HAP-1 (cell line): ENCODE results near the gene SEMA5B.

Experiments used
- DNase-seq, 2 experiments: peaks; one replicate each; pipeline ENCODE4 v3.0.0-alpha.2; 2016 to 2020; ENCODE audit warnings: low spot score in 2 of 2
- H3K27me3 ChIP-seq: fragments of 250-450 bp; sonication (Bioruptor Pico); 2 replicates; pipeline ENCODE4 v1.5.1; 2020; ENCODE audit warnings: low read depth, mild to moderate bottlenecking, moderate library complexity
- H3K36me3 ChIP-seq: fragments of 250-450 bp; sonication (Bioruptor Pico); replicated peaks from 2 replicates; pipeline ENCODE4 v1.5.1; 2020; ENCODE audit warnings: mild to moderate bottlenecking
- H3K4me1 ChIP-seq: fragments of 250-450 bp; sonication (Bioruptor Pico); 2 replicates; pipeline ENCODE4 v1.5.1; 2020; ENCODE audit warnings: mild to moderate bottlenecking
- H3K4me3 ChIP-seq: fragments of 250-450 bp; sonication (Bioruptor Pico); 2 replicates; pipeline ENCODE4 v1.5.1; 2020; ENCODE audit warnings: mild to moderate bottlenecking, moderate library complexity
- H3K9me3 ChIP-seq: fragments of 250-450 bp; sonication (Bioruptor Pico); 2 replicates; pipeline ENCODE4 v1.5.1; 2020; ENCODE audit warnings: mild to moderate bottlenecking, moderate library complexity
- in situ Hi-C: fragments of 300-500 bp; cut with MboI; formaldehyde crosslinking; loops from 3 replicates; pipeline ENCODE4 v1.14.3; 2020; ENCODE audit warnings: low sequenced_read_pairs, inconsistent platforms, mixed read lengths

SEMA5B gene

DNA sequence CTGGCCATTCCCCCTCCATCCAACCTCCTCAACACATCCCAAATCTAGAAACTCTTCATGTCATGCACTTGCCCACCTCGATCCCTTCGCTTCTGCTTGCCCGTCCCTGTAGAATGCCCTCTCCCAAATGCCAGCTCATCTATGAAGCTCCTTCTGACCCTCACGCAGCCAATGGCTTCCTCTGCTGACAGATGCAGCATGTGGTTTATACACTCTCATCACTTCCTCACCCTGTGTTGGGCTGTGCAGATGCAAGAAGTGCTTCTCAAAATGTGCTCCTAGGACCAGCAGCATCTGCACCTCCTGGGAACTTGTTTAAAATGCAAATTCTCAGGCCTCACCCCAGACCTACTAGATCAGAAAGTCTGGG lies 51.7 kb downstream of the SEMA5B start:
- Histone ChIP-seq H3K4me3 (no peak overlapping the region), H3K9me3 (no peaks in the 10 kb centered on the region), H3K4me1 (peaks cover 13% of the 10 kb centered on the region), H3K27me3 (no peaks in the 10 kb centered on the region), H3K36me3 (no peaks in the 10 kb centered on the region)
- in situ Hi-C loops = no loop called here
- DNase-seq = no peak

DNA sequence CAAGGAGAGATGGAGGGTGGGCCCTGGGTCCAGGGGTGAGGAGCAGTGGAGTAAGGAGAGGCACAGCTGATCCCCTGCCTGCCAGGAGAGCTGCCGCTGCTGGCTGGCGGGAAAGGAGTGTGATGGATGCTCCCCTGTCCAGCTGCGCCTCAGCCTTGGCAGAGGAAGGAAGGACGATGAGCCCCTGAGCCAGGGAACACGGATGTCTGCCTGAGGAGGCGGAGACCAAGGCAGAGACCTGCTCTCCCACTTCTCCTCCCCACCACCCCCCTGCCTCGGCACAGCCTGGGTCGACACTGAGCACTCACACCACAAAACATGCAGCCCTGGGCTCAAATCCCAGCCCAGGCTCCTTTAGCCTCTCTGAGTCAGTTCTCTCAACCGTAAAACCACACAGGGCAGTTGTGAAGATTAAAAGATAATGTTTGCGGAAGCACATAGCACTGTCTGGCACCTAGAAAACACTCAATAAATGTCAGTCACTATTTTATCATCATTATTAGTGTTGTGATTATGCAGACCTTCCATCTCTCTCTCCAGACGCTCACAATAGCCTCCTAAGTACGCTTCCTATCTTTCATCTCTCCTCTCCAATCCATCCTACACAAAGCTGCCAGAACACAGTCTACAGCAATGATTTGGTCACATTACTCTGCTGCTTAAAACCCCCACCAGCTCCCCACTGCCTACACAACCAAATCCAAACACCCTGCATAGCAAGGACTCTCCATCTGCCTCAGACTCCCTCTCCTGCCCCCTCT lies 52.2 kb downstream of the SEMA5B start:
- H3K4me3 ChIP-seq = no peak overlapping the region
- DNase-seq = peak; percentile 34 to 47
- in situ Hi-C loops = no loop called here
- H3K36me3 ChIP-seq = no peaks in the 10 kb centered on the region
- no peaks in the 10 kb centered on the region for H3K9me3 ChIP-seq
- H3K27me3 ChIP-seq = no peaks in the 10 kb centered on the region
- H3K4me1 ChIP-seq = peaks cover 13% of the 10 kb centered on the region

DNA sequence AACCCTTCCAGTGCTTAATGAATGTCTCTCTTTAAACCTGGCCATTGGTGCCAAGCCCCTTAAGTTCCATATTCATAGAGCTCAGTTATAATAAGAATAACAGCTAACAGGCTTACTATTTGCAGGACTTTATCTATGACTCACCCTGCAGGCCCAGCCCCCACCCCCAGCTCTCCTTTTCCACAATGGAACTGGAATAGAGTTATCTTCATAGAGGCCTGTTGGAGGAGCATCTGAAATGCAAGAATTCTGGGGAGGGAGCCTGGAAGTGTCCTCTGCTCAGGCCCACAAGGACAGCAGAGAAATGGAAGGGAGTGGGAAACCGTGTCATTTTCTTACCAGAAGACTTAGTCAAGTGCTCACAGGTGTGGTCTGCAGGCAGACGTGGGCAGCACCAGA lies 52.8 kb downstream of the SEMA5B start:
- Histone ChIP-seq H3K4me1 (peaks cover 13% of the 10 kb centered on the region), H3K36me3 (no peaks in the 10 kb centered on the region), H3K4me3 (no peak overlapping the region), H3K9me3 (no peaks in the 10 kb centered on the region), H3K27me3 (no peaks in the 10 kb centered on the region)
- in situ Hi-C loops = no loop called here
- peak; percentile 37 to 73 for DNase-seq

DNA sequence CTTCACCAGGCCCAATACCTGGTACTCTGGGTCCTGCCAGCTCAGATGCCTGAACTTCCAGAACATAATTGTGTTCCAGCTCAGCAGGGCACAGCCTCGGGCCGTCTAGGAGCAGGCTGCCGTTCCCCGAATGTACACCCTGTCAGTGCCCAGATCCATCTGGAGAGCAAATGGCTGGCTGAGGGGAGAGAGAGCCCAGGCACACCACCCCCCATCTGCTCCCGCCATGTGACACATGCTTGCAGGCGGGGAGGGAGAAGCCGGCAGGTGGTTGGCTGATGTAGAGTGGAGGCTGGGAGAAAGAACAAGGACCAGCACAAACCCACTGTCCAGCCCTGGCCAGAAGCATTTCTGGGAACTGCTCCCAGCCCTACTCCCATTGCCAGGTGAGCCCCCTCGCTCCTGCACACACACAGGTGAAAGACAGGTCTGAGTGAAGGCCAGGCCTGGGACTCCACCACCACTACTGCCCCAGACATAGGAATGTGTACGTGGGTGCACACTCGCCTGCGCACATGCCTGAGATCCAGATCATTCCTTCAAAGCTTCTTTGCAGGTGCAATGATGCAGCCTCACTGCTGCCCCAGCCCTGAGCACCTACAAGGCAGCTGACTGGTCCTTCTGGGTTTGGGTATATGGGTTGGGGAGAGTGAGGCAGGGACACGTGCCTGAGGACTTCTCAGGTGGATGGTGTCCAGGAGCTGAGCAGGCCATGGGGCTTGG lies 53.5 kb downstream of the SEMA5B start:
- Histone ChIP-seq H3K36me3 (no peaks in the 10 kb centered on the region), H3K4me3 (no peak overlapping the region), H3K4me1 (peaks cover 13% of the 10 kb centered on the region), H3K9me3 (no peaks in the 10 kb centered on the region), H3K27me3 (no peaks in the 10 kb centered on the region)
- in situ Hi-C loops = no loop called here
- no peak for DNase-seq

DNA sequence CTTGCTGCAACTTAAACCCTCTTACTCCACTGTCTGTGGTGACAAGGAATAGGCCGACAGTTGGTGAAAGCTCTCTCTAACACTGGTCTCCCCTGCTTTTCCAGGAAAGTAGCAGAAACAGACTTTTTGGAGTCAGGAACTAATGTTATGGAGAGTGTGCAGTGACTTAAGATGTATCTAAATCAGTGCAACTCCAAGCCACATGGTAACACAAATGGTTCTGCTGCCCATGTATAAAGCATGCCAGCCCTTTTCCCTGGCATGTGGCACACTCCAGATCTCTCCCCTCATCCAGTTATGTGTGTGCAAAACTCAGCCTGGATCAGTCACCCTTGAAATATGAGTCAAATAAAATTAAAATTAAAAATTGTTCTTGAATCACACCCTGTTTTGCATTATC lies 55.4 kb downstream of the SEMA5B start:
- no peaks in the 10 kb centered on the region for H3K36me3 ChIP-seq
- in situ Hi-C loops = no loop called here

DNA sequence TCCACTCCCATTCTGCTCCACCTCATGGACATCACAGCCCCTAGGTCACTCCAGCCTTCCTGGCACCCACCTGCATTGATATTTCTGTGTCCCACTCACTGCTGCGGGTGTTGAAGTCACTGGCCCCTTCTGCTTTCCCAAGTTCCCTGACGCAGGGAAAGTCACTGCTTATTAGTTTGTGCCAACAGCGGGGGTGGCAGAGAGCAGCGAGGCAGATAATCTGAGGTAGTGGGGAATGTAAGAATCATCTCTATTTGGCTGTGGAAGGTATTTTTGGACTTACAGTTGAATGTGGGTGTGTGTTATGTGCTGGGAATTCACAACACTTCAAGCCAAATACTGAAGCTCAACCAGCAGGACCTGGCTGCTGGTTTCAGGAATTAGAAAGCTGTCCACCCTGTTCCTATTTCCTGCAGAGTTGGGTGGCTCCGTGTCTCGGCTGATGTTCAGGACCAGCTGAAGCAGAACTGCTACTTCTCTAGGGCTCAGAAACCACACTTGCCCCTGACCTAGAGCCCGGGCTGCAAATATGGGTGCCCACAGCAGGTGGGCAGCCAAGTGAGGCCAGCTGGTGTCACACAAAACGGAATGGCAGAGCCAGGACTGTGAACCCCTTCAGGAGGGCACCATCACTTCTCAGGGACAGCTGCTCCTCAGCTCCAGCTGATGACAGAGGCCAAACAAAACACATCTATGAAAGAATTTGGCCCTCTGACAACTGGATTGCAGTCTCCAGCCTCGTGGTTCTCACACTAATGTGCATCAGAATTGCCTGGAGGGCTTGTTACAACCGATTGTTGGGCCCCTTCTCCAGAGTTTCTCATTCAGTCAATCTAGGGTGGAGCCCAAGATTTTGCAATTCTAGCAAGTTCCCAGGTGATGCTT lies 57.7 kb downstream of the SEMA5B start:
- H3K9me3 ChIP-seq = no peaks in the 10 kb centered on the region
- no peak for DNase-seq
- H3K27me3 ChIP-seq = peaks cover 5% of the 10 kb centered on the region; the same call in 1 of the 2 replicates
- H3K4me3 ChIP-seq = no peak overlapping the region
- in situ Hi-C loops = no loop called here
- H3K4me1 ChIP-seq = peaks cover 7% of the 10 kb centered on the region
- H3K36me3 ChIP-seq = no peaks in the 10 kb centered on the region

More for the DNA sequence above, 55.4 kb downstream of the SEMA5B start:
- Histone ChIP-seq H3K9me3 (no peaks in the 10 kb centered on the region), H3K4me1 (peaks cover 13% of the 10 kb centered on the region), H3K27me3 (no peaks in the 10 kb centered on the region), H3K4me3 (no peak overlapping the region)
- no peak for DNase-seq

DNA sequence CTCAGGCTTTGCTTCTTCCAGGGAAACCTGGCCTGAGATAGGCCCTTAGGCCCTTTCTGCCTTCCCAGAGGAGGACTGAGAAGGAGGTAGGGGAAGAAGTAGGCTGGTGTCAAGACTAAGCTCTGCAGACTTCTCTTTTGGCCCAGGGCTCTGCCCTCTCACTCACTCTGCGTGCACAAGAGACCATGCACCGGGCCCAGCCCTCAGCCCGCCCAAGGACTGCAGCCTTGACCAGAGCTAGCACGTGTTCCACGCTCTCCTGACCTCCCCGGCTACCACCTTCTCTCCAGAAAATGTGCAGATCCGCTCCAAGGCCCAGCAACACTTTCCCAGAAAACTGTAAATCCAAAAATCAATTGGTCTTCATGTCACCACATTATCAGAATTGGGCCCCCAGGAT lies 59.8 kb downstream of the SEMA5B start:
- no peaks in the 10 kb centered on the region for H3K36me3 ChIP-seq
- H3K4me1 ChIP-seq = no peaks in the 10 kb centered on the region
- no peak overlapping the region for H3K4me3 ChIP-seq
- no peaks in the 10 kb centered on the region for H3K9me3 ChIP-seq
- peaks cover 5% of the 10 kb centered on the region; the same call in 1 of the 2 replicates for H3K27me3 ChIP-seq
- in situ Hi-C loops = no loop called here
- no peak for DNase-seq

DNA sequence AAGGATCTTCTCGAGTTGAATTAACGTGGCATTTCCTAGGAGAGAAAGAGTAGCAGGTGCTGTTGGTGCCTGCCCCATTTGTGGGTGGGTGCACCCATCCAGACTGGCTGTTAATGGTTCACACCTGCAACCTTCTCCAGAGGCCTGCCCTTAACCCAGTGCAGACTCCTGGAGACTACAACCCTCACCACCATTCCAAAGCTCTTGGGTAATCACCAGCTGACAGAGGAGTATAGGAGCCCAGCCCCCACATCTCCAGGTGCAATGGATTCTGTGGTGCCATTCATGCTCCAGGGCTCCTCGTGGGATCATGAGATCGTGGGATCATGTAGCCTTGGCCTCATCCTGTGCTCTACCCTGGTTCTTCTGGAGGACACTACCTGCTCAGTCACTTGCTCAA lies 60.2 kb downstream of the SEMA5B start:
- Histone ChIP-seq H3K27me3 (peaks cover 5% of the 10 kb centered on the region; the same call in 1 of the 2 replicates), H3K4me1 (no peaks in the 10 kb centered on the region), H3K36me3 (no peaks in the 10 kb centered on the region), H3K4me3 (no peak overlapping the region), H3K9me3 (no peaks in the 10 kb centered on the region)
- in situ Hi-C loops = no loop called here
- DNase-seq = no peak

DNA sequence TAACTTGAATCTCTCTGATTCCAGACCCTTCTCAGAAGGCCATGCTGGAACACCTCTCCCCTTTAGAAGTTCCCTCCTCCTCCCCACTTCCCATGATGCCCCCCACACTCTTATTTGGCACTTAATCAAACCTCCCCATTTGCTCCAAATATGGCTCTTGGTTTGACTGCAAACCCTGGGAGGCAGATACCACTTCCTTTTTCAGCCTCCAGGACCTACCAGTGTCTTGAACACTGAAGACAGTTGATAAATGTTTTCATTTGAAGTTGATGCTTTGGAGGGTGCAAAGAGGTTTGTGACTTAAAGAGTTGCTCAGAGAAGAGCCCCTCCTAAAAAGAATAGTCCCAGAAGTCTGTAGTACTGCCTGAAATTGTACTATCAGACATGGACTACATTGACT lies 61.5 kb downstream of the SEMA5B start:
- Histone ChIP-seq H3K4me1 (no peaks in the 10 kb centered on the region), H3K27me3 (peaks cover 5% of the 10 kb centered on the region; the same call in 1 of the 2 replicates), H3K4me3 (no peak overlapping the region), H3K36me3 (no peaks in the 10 kb centered on the region), H3K9me3 (no peaks in the 10 kb centered on the region)
- in situ Hi-C loops = no loop called here
- no peak for DNase-seq

DNA sequence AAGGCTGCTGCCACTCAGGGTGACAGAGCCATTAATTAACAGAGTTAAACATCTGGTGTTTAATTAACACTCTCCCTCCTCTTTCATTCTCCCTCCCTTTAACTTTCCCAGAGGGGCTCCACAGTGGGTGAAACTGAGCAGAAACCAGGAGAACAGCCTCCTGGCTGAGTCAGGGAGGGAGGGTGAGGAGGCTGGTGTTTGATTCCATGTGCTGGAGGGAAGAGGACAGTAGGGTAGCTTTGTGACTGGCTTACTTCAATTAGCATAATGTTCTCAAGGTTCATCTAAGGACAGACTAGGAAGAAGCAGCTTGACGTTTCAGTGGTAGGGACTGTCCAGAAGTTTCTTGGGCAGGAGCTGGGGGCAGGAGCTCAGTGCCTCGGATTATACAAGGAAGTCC lies 62.8 kb downstream of the SEMA5B start:
- Histone ChIP-seq H3K4me1 (no peaks in the 10 kb centered on the region), H3K36me3 (no peaks in the 10 kb centered on the region), H3K4me3 (no peak overlapping the region), H3K27me3 (peaks cover 5% of the 10 kb centered on the region; the same call in 1 of the 2 replicates), H3K9me3 (no peaks in the 10 kb centered on the region)
- in situ Hi-C loops = no loop called here
- no peak for DNase-seq

DNA sequence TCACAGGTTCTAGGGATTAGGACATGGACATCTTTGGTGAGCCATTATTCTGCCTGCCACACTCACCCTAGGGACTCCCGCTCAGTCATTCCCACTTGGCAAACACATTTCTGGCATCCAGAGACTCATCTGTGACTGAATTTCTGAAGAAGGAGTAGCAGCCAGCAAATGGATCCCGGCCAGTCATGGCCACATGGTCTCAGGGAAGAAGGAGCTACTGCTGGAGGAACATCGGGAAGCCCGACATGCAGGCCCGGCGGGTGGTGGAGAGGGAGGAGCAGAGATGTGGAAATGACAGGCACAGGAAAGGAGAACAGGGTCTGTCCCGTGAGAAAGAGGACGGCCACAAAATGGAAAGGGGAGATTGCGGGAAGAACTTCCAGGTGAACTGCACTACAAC lies 65.4 kb downstream of the SEMA5B start:
- Histone ChIP-seq H3K4me1 (peaks cover 4% of the 10 kb centered on the region; the same call in 1 of the 2 replicates), H3K36me3 (no peaks in the 10 kb centered on the region), H3K27me3 (peaks cover 5% of the 10 kb centered on the region; the same call in 1 of the 2 replicates), H3K9me3 (no peaks in the 10 kb centered on the region), H3K4me3 (no peak overlapping the region)
- in situ Hi-C loops = no loop called here
- no peak for DNase-seq

DNA sequence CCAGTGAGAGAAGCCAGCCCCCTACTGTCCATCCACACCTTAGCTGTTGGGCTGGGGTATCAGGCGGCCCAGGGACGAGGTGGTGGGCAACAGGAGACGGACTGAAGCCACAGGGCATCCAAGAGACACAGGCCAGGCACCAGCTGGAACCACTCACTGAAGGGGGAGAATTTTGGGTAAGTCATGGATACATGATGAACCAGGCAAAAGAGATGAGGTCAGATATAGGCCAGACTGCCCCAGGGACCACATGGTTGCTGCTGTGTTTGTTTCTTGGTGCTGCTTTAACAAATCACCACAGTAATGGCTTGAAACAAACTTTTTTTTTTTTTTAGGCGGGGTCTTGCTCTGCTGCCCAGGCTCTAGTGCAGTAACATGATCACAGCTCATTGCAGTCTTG lies 66.4 kb downstream of the SEMA5B start:
- Histone ChIP-seq H3K27me3 (peaks cover 5% of the 10 kb centered on the region; the same call in 1 of the 2 replicates), H3K9me3 (no peaks in the 10 kb centered on the region), H3K4me1 (peaks cover 4% of the 10 kb centered on the region; the same call in 1 of the 2 replicates), H3K4me3 (no peak overlapping the region), H3K36me3 (no peaks in the 10 kb centered on the region)
- DNase-seq = no peak
- in situ Hi-C loops = no loop called here

DNA sequence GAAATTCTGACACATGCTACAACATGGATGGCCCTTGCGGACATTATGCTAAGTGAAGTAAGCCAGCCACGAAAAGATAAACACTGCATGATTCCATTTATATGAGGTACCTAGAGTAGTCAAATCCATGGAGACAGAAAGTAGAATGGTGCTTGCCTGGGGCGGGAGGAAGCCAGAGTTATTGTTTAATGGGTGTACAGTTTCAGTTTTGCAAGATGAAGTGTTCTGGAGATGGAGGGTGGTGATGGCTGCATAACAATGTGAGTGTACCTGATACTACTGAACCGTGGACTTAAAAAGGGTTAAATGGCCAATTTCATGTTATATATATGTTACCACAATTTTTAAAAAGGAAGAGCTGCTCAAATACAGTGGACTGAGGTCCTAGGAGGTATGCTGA lies 66.9 kb downstream of the SEMA5B start:
- Histone ChIP-seq H3K4me1 (peaks cover 4% of the 10 kb centered on the region; the same call in 1 of the 2 replicates), H3K9me3 (no peaks in the 10 kb centered on the region), H3K27me3 (peaks cover 5% of the 10 kb centered on the region; the same call in 1 of the 2 replicates), H3K36me3 (no peaks in the 10 kb centered on the region), H3K4me3 (no peak overlapping the region)
- no peak for DNase-seq
- in situ Hi-C loops = no loop called here
